Breast epithelium (tissue), 3 donors: ENCODE results near the gene EIF3I.

Experiments used
- POLR2A ChIP-seq: fragments of 450-650 bp; IDR thresholded peaks from one replicate; pipeline ENCODE4 v1.6.1; 2016; ENCODE audit warnings: antibody characterized with exemption, mild to moderate bottlenecking, moderate library complexity
- TF ChIP-seq, protein P1 (sequence below), 3 donors: fragments of 450-650 bp; IDR thresholded peaks; one replicate each; pipeline ENCODE4 v1.5.1; 2016 to 2017; ENCODE audit warnings: antibody characterized with exemption in 3 of 3, mild to moderate bottlenecking in 3 of 3, moderate library complexity in 3 of 3

- TF ChIP-seq POLR2A, result no peak
- TF ChIP-seq, protein P1, sequence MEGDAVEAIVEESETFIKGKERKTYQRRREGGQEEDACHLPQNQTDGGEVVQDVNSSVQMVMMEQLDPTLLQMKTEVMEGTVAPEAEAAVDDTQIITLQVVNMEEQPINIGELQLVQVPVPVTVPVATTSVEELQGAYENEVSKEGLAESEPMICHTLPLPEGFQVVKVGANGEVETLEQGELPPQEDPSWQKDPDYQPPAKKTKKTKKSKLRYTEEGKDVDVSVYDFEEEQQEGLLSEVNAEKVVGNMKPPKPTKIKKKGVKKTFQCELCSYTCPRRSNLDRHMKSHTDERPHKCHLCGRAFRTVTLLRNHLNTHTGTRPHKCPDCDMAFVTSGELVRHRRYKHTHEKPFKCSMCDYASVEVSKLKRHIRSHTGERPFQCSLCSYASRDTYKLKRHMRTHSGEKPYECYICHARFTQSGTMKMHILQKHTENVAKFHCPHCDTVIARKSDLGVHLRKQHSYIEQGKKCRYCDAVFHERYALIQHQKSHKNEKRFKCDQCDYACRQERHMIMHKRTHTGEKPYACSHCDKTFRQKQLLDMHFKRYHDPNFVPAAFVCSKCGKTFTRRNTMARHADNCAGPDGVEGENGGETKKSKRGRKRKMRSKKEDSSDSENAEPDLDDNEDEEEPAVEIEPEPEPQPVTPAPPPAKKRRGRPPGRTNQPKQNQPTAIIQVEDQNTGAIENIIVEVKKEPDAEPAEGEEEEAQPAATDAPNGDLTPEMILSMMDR (IDR thresholded peaks at IDR 0.05), result no peak
These were observed 26.0 kb upstream of the EIF3I start for GRCh38 chr1:32195972-32196823.
